Choroid plexus epithelial cell (primary cell): ENCODE data around the gene UBXN6.
A peak's percentile ranks its signal among the peaks of the same experiment; 100 is the strongest.

Experiments used
- DNase-seq: peaks from one replicate; pipeline ENCODE4 v3.0.0-alpha.2; 2010; ENCODE audit warnings: low read depth
- H3K4me3 ChIP-seq: 2 replicates; pipeline ENCODE4 v1.5.1; 2011; ENCODE audit warnings: low read depth, mild to moderate bottlenecking, control low read depth, low read length, moderate library complexity
- TF ChIP-seq, protein P1 (sequence below): conservative IDR thresholded peaks from 2 replicates; pipeline ENCODE4 v1.5.1; 2011; ENCODE audit warnings: low read depth, mild to moderate bottlenecking, control low read depth, inconsistent platforms, low read length, moderate library complexity

Gene UBXN6

DNA sequence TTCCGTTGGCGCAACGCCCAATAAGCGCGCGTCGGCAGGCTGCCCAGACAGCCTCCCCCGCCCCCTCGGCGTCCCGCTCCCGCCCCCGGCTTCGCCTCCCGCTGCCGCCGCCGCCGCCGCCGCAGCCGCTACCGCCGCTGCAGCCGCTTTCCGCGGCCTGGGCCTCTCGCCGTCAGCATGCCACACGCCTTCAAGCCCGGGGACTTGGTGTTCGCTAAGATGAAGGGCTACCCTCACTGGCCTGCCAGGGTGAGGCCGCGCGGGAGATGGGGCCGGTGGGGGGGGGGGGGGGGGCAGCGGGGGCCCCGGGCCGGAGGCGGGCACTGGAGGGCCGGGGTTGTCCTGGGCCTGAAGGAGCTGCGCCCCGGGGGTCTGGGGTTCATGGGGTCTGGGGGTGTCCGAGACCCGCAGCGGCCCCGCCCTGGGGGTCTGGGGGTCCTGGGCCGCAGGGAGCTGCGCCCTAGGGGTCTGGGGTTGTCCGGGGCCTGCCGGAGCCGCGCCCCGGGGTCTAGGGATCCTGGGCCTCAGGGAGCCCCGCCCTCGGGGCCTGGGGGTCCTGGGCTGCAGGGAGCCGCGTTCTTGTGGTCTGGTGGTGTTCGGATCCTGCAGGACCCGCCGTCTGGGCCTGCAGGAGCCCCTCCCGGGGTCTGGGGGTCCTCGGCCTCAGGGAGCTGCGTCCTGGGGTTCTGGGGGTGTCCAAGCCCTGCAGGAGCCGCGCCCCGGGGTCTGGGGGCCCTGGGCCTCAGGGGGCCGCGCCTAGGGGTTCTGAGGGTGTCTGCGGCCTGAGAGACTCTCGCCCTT lies 14.8 kb upstream of the UBXN6 start, which contains the start of gene HDGFL2:
Gene HDGFL2 (plus strand): TSS at position 124 of the 801 bp plus-strand sequence. CDS start 54 bp downstream, at position 178.
- TF ChIP-seq, protein P1, sequence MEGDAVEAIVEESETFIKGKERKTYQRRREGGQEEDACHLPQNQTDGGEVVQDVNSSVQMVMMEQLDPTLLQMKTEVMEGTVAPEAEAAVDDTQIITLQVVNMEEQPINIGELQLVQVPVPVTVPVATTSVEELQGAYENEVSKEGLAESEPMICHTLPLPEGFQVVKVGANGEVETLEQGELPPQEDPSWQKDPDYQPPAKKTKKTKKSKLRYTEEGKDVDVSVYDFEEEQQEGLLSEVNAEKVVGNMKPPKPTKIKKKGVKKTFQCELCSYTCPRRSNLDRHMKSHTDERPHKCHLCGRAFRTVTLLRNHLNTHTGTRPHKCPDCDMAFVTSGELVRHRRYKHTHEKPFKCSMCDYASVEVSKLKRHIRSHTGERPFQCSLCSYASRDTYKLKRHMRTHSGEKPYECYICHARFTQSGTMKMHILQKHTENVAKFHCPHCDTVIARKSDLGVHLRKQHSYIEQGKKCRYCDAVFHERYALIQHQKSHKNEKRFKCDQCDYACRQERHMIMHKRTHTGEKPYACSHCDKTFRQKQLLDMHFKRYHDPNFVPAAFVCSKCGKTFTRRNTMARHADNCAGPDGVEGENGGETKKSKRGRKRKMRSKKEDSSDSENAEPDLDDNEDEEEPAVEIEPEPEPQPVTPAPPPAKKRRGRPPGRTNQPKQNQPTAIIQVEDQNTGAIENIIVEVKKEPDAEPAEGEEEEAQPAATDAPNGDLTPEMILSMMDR = no peak
- peak within 1 kb of the TSS; percentile 78 for H3K4me3 ChIP-seq
- DNase-seq = no peak

DNA sequence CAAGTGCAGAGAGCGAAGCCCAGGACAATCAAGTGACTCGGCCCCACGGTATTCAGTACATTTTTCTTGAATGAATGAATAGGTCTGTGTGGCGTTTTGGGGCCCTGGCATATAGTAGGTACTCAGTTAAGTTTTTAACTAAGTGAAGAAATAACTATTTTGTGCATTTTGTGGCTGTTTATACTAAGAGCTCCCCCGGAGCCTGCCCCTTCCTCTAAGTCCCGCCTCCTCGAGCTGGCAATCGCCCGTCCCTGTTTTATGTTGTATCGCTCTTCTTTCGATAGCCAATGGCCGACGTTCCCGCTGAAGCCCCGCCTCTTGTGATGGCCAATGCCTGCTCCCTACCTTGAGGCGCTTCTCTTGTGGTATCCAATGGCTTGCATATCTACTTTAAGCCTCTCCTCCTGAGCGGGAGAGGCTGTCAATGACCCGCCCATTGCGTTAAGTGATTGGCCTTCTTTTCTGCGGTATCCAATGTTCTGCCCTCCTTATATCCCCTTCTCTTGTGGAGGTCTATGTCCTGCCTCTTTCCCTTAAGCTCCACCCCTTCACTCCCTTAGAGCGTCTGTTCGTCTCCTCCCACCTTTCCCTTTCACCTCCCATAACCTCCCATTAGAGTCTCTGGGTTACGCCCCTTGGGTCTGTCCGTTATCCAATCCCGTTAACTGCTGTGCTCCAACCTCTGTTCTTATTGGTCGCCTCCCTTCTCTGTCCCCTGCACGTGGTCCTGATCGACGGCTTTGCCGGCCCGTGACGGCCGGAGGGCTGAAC lies 14.0 kb upstream of the UBXN6 start:
- peak overlapping the region; percentile 68 for H3K4me3 ChIP-seq
- peak; percentile 100 for DNase-seq
- TF ChIP-seq, protein P1 = no peak

DNA sequence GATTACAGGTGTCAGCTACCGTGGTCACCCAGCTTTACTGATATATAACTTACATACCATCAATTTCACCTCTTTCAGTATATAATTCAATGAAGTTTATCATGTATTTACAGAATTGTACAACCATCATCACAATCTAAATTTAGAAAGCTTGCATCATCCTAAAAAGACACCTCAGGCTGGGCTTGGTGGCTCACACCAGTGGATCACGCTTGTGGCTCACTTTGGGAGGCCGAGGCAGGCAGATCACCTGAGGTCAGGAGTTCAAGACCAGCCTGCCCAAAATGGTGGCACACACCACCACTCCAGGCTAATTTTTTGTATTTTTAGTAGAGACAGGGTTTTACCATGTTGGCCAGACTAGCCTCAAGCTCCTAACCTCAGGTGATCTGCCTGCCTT lies 10.2 kb upstream of the UBXN6 start:
- TF ChIP-seq, protein P1 = no peak
- H3K4me3 ChIP-seq = no peak overlapping the region

DNA sequence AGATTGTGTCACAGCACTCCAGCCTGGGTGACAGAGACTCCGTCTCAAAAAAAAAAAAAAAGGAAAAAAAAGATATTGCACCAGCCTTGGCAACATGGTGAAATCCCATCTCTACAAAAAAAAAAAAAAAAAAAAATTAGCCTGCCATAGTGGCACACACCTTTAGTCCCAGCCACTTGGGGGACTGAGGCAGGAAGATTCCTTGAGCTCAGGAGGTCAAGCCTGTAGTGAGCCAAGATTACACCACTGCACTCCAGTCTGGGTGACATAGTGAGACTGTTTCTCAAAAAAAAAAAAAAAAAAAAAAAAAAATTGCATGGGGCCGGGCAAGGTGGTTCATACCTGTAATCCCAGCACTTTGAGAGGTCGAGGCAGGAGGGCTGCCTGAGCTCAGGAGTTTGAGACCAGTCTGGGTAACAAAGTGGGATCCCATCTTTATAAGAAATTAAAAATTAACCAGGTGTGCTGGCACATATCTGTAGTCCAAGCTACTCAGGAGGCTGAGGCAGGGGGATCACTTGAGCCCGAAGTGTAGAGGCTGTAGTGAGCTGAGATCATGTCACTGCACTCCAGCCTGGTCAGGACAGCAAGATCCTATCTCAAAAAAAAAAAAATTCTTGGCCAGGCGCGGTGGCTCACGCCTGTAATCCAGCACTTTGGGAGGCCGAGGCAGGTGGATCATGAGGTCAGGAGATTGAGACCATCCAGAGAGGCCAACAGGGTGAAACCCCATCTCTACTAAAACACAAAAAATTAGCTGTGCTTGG lies 7.4 kb upstream of the UBXN6 start:
- DNase-seq = no peak
- TF ChIP-seq, protein P1 = no peak
- no peak overlapping the region for H3K4me3 ChIP-seq

More for the DNA sequence above, 10.2 kb upstream of the UBXN6 start:
- no peak for DNase-seq

DNA sequence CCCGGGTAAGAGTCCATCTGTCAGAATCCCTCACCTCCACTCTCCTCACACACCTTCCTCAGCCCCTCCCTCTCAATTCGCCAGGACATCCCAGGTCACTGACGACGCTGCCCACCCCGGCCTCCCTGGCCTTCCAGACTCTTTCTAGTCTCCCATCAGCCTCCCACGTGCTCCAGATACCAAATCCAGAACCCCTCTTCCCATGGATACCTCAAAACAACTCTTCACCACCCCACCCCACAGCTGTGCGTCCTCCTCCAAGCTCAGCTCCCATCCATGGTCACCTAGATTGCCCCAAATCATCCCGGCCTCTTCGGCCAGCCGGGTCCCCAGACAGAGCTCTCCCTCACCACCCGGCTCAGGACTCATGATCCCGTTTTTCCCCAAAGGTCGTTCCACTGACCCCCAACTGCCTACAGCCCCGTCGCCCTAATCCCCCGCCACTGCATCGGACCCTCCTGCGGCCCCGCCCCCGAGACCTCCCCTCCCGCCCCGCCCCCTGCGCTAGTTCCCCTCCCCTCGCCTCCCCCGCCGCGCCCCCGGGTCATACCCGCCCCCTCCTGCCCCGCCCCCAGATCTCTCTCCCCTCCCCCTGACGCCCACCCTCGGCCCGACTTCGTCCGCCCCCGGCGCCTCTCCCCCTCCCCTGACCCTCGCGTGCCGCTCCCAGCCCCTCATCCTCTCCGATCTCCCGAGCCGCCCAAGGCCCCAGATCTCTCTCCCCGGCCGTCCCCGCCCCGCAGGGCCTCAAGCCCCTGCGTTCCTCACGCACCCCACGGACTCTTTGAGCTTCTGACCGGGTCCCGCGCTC lies 546 bp downstream of the UBXN6 start:
- peak overlapping the region; percentile 77 for H3K4me3 ChIP-seq
- TF ChIP-seq, protein P1 = no peak
- peak; percentile 78 for DNase-seq

DNA sequence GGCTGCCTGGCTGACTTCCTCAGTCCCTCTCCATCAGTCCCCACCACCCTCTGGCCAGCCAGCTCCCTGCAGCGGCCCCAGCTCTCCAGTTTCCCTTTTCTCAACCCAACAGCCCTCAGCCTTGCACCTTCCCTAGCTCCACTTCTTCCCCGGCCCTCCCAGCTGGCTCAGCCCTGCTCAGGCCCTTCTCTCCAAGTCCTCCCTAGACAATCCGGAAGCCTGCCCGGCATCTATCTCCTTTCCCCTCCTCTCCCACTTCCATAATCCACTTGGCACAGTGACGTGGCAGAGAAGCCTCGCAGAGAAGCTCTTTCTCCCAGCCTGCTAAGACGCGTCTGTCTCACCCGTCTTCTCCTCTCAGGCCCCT lies 1.1 kb downstream of the UBXN6 start:
- H3K4me3 ChIP-seq = peak overlapping the region; percentile 77
- peak; percentile 71 for DNase-seq
- TF ChIP-seq, protein P1 = peak; percentile 18
